Activated T-cell treated with anti-CD3 and anti-CD28 coated beads for 4 hours (primary cell): ENCODE results near the gene ERGIC1.
"Not testable (repeated sequence)": the region's sequence is repeated elsewhere in the genome, so short reads cannot be mapped to it uniquely, and the experiment has no call there.

Experiments used
- DNase-seq: peaks from one replicate; pipeline ENCODE4 v3.0.0-alpha.2; 2020

The ERGIC1 gene

DNA sequence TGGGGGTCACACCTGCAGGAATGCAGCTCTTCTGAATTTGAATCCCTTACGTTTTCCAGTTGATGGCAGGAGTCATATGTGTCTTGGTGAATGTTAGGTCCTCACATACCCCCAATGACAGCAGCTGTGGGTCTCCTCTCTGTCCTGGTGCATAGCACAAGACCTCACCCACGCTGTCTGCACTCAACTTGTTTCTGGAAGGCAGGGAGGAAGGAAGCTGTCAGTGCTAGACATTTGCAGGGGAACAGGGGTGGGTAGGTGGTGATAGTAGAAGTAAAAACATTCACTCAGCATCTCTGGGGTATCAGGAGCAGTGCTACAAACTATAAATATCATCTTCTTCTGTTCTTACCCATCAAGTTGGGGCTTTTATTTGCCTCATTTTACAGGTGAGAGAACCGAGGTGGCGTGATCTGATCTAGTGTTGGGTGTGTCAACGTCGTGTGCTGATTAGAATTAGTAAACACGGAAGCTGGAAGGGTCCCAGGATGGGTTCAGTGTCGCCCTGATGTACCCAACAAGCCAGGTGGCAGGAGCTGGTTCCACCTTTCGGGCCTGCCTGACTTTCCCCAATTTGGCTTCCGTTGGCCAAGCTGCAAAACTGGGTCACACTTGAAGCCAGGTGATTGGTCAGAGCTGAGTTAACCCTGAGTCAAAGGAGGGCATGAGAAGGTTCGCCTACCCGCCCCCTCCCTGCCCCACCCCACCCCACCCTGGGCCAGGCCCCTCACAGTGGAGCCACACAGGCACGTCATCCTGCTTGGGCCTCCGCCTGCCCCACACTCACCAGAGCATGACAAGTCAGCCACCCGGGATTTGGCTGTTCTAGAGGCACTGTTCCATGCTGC, 15.8 kb downstream of the ERGIC1 start:
- DNase-seq, result no peak

- no peak for DNase-seq
Observed at GRCh38 chr5:172850454-172850797, 16.4 kb downstream of the ERGIC1 start.

GRCh38 chr5:172851254-172851653, 17.2 kb downstream of the ERGIC1 start:
- not testable (repeated sequence) for DNase-seq

- DNase-seq, result no peak
Observed at GRCh38 chr5:172852490-172853354, 18.7 kb downstream of the ERGIC1 start.

- DNase-seq, result no peak
Observed at GRCh38 chr5:172853355-172853975, 19.4 kb downstream of the ERGIC1 start.

DNA sequence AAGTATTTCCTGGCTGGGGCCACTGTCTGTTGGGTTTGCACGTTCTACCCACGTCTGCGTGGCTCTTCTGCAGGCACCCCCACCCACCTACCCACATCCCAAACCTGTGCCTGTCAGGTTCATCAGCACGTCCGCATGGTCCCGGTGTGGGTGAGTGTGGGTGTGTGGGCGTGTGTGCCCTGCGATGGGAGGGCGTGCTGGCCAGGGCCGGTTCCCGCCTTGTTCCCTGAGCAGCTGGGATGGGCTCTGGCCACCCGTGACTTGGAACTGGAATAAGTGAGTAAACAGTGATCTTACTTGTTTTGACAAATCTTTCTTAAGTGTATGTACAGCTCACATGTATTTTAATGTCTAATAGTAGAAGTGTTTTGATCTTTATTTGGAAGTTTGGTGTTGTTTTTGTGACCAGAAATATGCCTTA, 20.4 kb downstream of the ERGIC1 start:
- no peak for DNase-seq

DNA sequence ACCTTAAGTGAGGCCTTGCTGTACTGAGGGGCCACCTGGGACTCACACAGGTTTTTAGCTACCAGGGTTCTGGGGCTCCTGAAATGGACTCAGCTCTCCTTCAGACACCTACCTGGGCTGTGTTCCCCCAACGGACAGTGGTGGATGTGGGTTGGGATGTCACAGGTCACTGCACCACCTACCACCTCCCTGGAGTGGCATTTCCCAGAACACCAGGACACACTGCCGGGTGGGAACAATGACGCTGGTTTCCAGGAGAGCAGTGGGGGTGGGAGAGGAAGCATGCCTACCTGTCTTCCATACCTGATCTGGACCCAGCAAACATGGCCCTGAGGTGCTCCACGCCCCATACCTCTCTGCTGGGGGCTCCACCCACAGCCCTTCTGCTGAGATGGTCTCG, 20.9 kb downstream of the ERGIC1 start:
- no peak for DNase-seq

- no peak for DNase-seq
Observed at GRCh38 chr5:172855597-172856292, 21.7 kb downstream of the ERGIC1 start.

DNA sequence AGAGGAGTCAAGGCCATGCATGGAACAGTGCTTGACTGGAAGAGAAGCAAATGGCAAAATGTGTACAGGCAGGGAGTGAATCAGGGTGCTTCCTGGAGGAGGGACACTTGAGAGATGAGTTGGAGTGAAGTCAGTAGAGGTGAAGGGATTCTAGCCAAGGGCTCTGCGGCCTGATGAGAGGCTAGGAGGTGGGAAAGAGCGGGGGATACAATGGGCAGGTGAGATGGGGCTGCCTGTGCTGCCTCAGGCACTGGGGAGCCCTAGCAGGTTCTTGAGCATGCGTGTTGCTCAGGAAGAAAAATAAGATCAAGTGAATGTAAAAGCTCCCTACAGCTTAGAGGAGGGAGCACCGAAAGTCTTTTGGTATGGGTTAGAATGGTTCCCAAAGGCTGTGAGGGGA, 22.3 kb downstream of the ERGIC1 start:
- no peak for DNase-seq

GRCh38 chr5:172857982-172858381, 23.9 kb downstream of the ERGIC1 start:
- no peak for DNase-seq

GRCh38 chr5:172858511-172858989, 24.5 kb downstream of the ERGIC1 start:
- DNase-seq, result no peak

DNA sequence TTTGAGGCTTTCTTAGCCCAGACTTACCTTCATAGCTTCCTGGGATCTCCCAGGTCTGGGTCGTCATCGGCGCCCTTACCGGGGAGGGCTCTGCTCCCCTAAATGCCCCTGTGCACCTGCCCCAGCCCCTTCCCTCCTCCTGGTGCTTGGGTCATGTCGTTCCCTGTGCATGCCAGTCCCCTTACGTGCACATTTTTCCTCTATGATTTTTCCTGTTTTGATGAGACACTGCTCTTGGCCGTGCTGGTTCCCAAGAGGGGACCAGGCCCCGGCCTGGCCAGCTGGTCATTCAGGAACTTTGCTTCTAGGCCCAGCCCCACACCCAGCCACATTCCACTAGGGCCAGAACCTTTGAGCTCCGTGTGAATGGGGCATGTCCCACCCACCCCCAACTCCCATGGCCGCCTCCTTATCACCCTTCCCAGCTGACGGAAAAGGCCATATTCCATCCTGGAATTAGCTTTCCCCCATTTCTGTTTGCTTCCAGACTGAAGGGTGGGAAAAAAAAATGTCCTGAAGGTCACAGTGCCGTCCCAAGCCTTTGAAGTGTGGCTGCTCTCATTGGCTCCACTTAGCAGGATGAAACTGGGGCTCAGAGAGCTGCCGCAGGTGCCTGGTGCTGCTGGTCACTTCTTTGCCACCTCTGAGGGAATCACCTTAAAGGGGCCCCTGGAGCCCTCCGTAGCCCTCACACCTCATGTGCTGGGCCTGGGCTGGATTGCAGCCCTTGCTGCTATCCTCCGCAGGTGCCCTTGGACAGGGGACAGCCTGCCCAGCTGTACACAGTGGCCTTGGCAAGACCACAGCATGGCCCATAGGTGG, 25.1 kb downstream of the ERGIC1 start:
- no peak for DNase-seq

DNA sequence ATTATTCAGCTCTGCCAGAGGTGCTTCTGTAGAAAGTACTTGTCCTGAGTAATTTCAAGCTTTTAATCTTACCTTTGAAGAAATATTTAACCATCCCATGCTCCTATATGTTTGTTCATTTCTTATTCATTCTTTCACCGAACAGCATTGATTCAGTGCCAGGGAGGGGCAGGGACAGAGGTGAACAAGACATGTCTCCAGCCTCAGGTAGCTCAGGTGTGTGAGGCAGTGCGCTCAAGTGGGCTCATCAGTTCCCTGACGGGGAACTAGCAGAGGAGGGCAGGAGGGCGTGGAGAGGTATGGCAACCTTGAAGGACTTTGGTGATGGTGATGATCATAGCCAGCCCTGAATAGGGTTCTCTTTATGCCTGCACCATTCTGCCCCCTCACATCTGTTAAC, 25.9 kb downstream of the ERGIC1 start:
- no peak for DNase-seq

- DNase-seq, result no peak
Observed at GRCh38 chr5:172860520-172861443, 26.7 kb downstream of the ERGIC1 start.

DNA sequence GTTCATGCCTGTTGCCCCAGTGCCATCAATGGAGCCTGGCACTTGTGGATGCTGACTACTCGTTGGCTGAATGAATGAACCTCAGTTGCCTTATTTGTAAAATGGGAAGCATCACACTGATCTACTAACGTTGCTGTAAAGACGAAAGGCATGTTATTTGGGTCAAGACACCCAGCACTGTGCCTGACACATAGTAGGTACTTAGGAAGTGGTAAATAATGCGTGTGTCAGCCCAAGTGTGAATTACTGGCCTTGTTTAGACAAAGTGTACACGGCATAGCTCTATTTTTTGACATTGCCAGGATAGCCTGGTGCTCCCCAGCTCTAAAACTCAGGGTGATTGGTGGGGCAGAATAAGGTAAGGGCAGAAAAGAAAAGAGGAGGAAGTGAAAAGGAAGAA, 27.4 kb downstream of the ERGIC1 start:
- DNase-seq, result no peak

GRCh38 chr5:172862165-172862801, 28.2 kb downstream of the ERGIC1 start:
- DNase-seq, result no peak

GRCh38 chr5:172864171-172864570, 30.1 kb downstream of the ERGIC1 start:
- not testable (repeated sequence) for DNase-seq

GRCh38 chr5:172864747-172865146, 30.7 kb downstream of the ERGIC1 start:
- no peak for DNase-seq

GRCh38 chr5:172866378-172866777, 32.3 kb downstream of the ERGIC1 start:
- DNase-seq, result no peak
